Hepatocyte (in vitro differentiated cells): ENCODE results near the gene CRY1.

Experiments
- EZH2 ChIP-seq: fragments of 200-600 bp; sonication (generic); IDR thresholded peaks from 2 replicates; pipeline ENCODE4 v1.6.1; 2016; ENCODE audit warnings: antibody characterized with exemption, mild to moderate bottlenecking, borderline replicate concordance
- EZH2phosphoT487 ChIP-seq: fragments of 200-600 bp; sonication (generic); IDR thresholded peaks from one replicate; pipeline ENCODE4 v1.6.1; 2018; ENCODE audit warnings: antibody characterized with exemption, mild to moderate bottlenecking, low read depth, moderate library complexity; ENCODE audit not compliant: unreplicated experiment, severe bottlenecking
- TF ChIP-seq, protein P1 (sequence below): fragments of 200-600 bp; sonication (generic); IDR thresholded peaks from 2 replicates; pipeline ENCODE4 v1.5.1; 2016; ENCODE audit warnings: antibody characterized with exemption, mild to moderate bottlenecking; ENCODE audit not compliant: poor library complexity

DNA sequence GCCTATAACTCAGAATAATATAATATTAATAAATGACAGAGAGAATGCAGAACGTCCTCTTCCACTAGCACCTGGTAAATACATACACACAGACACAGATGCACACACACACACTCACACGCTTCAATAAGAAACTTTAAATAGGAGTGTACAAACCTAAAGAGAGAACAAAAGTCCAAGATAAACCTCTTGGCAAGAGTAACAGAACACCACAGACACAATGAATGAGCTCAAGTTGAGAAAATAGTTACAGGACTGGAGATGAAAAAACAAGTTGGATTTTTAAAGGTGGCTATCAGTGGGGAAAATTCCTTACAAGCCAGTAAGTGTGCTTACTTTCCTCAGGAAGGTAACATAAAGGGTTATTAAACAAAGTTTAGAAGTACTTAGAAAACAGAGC, 35.2 kb downstream of the CRY1 start:
- TF ChIP-seq EZH2phosphoT487: no peak
- no peak for TF ChIP-seq EZH2
- TF ChIP-seq, protein P1, sequence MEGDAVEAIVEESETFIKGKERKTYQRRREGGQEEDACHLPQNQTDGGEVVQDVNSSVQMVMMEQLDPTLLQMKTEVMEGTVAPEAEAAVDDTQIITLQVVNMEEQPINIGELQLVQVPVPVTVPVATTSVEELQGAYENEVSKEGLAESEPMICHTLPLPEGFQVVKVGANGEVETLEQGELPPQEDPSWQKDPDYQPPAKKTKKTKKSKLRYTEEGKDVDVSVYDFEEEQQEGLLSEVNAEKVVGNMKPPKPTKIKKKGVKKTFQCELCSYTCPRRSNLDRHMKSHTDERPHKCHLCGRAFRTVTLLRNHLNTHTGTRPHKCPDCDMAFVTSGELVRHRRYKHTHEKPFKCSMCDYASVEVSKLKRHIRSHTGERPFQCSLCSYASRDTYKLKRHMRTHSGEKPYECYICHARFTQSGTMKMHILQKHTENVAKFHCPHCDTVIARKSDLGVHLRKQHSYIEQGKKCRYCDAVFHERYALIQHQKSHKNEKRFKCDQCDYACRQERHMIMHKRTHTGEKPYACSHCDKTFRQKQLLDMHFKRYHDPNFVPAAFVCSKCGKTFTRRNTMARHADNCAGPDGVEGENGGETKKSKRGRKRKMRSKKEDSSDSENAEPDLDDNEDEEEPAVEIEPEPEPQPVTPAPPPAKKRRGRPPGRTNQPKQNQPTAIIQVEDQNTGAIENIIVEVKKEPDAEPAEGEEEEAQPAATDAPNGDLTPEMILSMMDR: no peak
